HG03342 (cell line): Measurements from ENCODE around the gene PRDM13.
"Not testable (repeated sequence)": the region's sequence is repeated elsewhere in the genome, so short reads cannot be mapped to it uniquely, and the experiment has no call there.

Experiments used
- ATAC-seq: cut with Tn5 transposase; IDR thresholded peaks from one replicate; pipeline ENCODE4 v1.9.1; 2021; ENCODE audit warnings: mild to moderate bottlenecking, moderate library complexity; ENCODE audit not compliant: unreplicated experiment

PRDM13 gene

GRCh38 chr6:99622044-99622443, 15.4 kb downstream of the PRDM13 start:
- not testable (repeated sequence) for ATAC-seq

GRCh38 chr6:99629293-99629692, 22.7 kb downstream of the PRDM13 start:
- no peak for ATAC-seq

- no peak for ATAC-seq
Measured at GRCh38 chr6:99637629-99638028, 31.0 kb downstream of the PRDM13 start.

- ATAC-seq: not testable (repeated sequence)
Measured at GRCh38 chr6:99638358-99638757, 31.7 kb downstream of the PRDM13 start.

- no peak for ATAC-seq
Measured at GRCh38 chr6:99641270-99641669, 34.6 kb downstream of the PRDM13 start.

- no peak for ATAC-seq
Measured at GRCh38 chr6:99645986-99646385, 39.4 kb downstream of the PRDM13 start.

- ATAC-seq: not testable (repeated sequence)
Measured at GRCh38 chr6:99650091-99650571, 43.5 kb downstream of the PRDM13 start.

GRCh38 chr6:99660206-99660605, 53.6 kb downstream of the PRDM13 start:
- no peak for ATAC-seq

- no peak for ATAC-seq
Measured at GRCh38 chr6:99661870-99662269, 55.2 kb downstream of the PRDM13 start.

GRCh38 chr6:99662616-99663015, 56.0 kb downstream of the PRDM13 start:
- ATAC-seq: no peak
